ENCODE data around the gene DSG4. TPM values are rescaled to one million over a fixed set of nuclear protein-coding genes. Genes with fewer than 3 reads are reported as not detected.

Gene DSG4
- total RNA-seq, 1 donor: not detected

DNA sequence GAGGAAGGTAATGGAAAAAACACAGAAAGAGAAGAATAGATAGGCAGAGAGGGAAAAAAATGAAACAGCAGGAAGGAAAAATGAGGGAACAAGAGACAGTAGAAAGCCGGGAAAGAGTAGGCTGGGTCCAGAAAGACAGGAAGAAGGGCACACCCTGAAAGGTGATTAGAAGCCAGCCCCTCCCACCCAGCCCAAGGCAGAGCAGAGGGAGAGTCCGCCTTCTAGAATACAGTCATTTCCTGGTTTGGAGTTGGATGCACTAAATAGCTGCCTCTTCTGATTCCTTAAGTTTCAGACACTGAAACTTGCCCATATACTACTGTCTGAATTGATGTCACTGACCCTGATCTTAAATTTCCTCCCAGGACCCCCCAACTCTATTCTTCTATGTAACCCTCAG, 53.0 kb downstream of the DSG4 start:
- Histone ChIP-seq H3K36me3 (ENCODE audit: insufficient read depth, low read length) (no peaks in the 10 kb centered on the region), H3K27ac (ENCODE audit: low read depth, low read length) (no peak overlapping the region), H3K4me2 (ENCODE audit: insufficient read depth, low read length) (no peak overlapping the region), H3K9me3 (ENCODE audit: low read depth, low read length) (no peaks in the 10 kb centered on the region), H3K27me3 (ENCODE audit: insufficient read depth, low read length) (no peaks in the 10 kb centered on the region), H4K20me1 (ENCODE audit: insufficient read depth, low read length) (no peaks in the 10 kb centered on the region), H3K4me3 (ENCODE audit: insufficient read depth, low read length) (no peak overlapping the region), H2AFZ (ENCODE audit: low read length) (no peak overlapping the region), H3K79me2 (ENCODE audit: insufficient read depth, low read length) (no peaks in the 10 kb centered on the region), H3K4me1 (ENCODE audit: insufficient read depth, low read length) (no peaks in the 10 kb centered on the region)
- no peak for DNase-seq (ENCODE audit: insufficient read length, low spot score, missing footprints)
- TF ChIP-seq, protein P1, sequence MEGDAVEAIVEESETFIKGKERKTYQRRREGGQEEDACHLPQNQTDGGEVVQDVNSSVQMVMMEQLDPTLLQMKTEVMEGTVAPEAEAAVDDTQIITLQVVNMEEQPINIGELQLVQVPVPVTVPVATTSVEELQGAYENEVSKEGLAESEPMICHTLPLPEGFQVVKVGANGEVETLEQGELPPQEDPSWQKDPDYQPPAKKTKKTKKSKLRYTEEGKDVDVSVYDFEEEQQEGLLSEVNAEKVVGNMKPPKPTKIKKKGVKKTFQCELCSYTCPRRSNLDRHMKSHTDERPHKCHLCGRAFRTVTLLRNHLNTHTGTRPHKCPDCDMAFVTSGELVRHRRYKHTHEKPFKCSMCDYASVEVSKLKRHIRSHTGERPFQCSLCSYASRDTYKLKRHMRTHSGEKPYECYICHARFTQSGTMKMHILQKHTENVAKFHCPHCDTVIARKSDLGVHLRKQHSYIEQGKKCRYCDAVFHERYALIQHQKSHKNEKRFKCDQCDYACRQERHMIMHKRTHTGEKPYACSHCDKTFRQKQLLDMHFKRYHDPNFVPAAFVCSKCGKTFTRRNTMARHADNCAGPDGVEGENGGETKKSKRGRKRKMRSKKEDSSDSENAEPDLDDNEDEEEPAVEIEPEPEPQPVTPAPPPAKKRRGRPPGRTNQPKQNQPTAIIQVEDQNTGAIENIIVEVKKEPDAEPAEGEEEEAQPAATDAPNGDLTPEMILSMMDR (IDR thresholded peaks at IDR 0.05; ENCODE audit: extremely low read depth, low read depth, low read length): no peak

DNA sequence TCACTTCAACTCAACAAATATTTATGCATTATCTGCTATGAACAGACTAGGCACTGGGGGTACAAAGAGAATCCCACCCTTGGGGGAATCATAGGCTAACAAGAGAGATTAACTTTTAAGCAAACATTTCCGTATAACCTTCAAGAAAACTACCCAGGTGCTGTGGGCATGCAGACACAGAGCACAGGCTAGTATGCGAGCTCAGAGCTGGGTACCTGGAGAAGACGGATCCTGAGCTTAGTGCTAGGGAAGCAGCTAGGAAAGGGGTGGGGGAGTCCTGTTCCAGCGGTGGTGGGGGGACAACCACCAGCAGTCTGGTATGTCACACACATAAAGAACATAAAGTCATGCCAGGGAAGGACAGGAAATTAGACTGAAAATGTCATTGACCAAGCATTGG, 53.5 kb downstream of the DSG4 start:
- Histone ChIP-seq H2AFZ (ENCODE audit: low read length) (no peak overlapping the region), H3K4me3 (ENCODE audit: insufficient read depth, low read length) (no peak overlapping the region), H3K4me1 (ENCODE audit: insufficient read depth, low read length) (no peaks in the 10 kb centered on the region), H3K36me3 (ENCODE audit: insufficient read depth, low read length) (no peaks in the 10 kb centered on the region), H3K79me2 (ENCODE audit: insufficient read depth, low read length) (no peaks in the 10 kb centered on the region), H3K4me2 (ENCODE audit: insufficient read depth, low read length) (no peak overlapping the region), H3K9me3 (ENCODE audit: low read depth, low read length) (no peaks in the 10 kb centered on the region), H3K27me3 (ENCODE audit: insufficient read depth, low read length) (no peaks in the 10 kb centered on the region), H4K20me1 (ENCODE audit: insufficient read depth, low read length) (no peaks in the 10 kb centered on the region), H3K27ac (ENCODE audit: low read depth, low read length) (no peak overlapping the region)
- no peak for DNase-seq (ENCODE audit: insufficient read length, low spot score, missing footprints)
- TF ChIP-seq, protein P1 (IDR thresholded peaks at IDR 0.05; ENCODE audit: extremely low read depth, low read depth, low read length): no peak

DNA sequence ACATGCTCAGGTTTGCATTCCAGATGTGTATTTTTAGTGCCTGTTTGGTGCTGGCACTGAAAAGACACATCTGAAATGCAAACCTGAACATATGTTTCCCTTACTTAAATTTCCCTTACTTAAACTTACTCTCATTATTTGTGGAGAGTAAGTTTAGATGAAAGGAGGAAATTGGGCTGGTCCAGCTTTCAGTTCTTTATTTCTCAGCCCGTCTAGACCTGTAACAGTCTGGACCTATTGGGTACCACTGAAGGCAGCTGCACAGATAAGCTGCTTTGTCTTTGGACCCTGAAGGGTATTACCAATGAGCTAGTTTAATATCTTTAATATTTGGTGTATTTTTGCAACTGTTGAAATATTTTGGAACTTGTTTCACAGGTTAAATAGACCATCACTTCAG, 54.0 kb downstream of the DSG4 start:
- H3K27ac ChIP-seq (ENCODE audit: low read depth, low read length): no peak overlapping the region
- H2AFZ ChIP-seq (ENCODE audit: low read length): no peak overlapping the region
- TF ChIP-seq, protein P1 (IDR thresholded peaks at IDR 0.05; ENCODE audit: extremely low read depth, low read depth, low read length): no peak
- H3K4me1 ChIP-seq (ENCODE audit: insufficient read depth, low read length): no peaks in the 10 kb centered on the region
- H3K4me3 ChIP-seq (ENCODE audit: insufficient read depth, low read length): no peak overlapping the region
- no peaks in the 10 kb centered on the region for H3K27me3 ChIP-seq (ENCODE audit: insufficient read depth, low read length)
- no peak overlapping the region for H3K4me2 ChIP-seq (ENCODE audit: insufficient read depth, low read length)
- no peak for DNase-seq (ENCODE audit: insufficient read length, low spot score, missing footprints)
- no peaks in the 10 kb centered on the region for H4K20me1 ChIP-seq (ENCODE audit: insufficient read depth, low read length)
- no peaks in the 10 kb centered on the region for H3K36me3 ChIP-seq (ENCODE audit: insufficient read depth, low read length)
- H3K9me3 ChIP-seq (ENCODE audit: low read depth, low read length): no peaks in the 10 kb centered on the region
- no peaks in the 10 kb centered on the region for H3K79me2 ChIP-seq (ENCODE audit: insufficient read depth, low read length)

DNA sequence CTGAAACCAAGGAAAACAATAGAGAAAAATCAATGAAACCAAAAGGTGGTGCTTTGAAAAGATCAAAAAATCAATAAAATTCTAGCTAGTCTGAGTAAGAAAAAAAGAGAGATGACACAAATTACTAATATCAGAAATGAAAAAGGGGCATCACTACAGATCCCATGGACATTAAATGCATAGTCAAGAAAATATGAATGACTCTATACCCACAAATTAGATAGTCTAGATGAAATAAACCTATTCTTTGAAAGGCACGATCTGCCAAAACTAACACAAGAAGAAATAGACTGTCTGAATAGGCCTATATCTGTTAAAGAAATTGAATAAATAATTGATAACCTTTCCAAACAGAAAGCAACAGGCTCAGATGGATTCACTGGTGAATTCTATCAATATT, 55.7 kb downstream of the DSG4 start:
- H3K4me1 ChIP-seq (ENCODE audit: insufficient read depth, low read length): no peaks in the 10 kb centered on the region
- no peak for DNase-seq (ENCODE audit: insufficient read length, low spot score, missing footprints)
- no peak overlapping the region for H3K4me3 ChIP-seq (ENCODE audit: insufficient read depth, low read length)
- no peak overlapping the region for H3K27ac ChIP-seq (ENCODE audit: low read depth, low read length)
- H4K20me1 ChIP-seq (ENCODE audit: insufficient read depth, low read length): no peaks in the 10 kb centered on the region
- no peak overlapping the region for H3K4me2 ChIP-seq (ENCODE audit: insufficient read depth, low read length)
- no peaks in the 10 kb centered on the region for H3K36me3 ChIP-seq (ENCODE audit: insufficient read depth, low read length)
- no peaks in the 10 kb centered on the region for H3K9me3 ChIP-seq (ENCODE audit: low read depth, low read length)
- no peak overlapping the region for H2AFZ ChIP-seq (ENCODE audit: low read length)
- no peaks in the 10 kb centered on the region for H3K79me2 ChIP-seq (ENCODE audit: insufficient read depth, low read length)
- no peaks in the 10 kb centered on the region for H3K27me3 ChIP-seq (ENCODE audit: insufficient read depth, low read length)
- TF ChIP-seq, protein P1 (IDR thresholded peaks at IDR 0.05; ENCODE audit: extremely low read depth, low read depth, low read length): no peak

Data from osteoblast (primary cell).